DND-41 (cell line): ENCODE results near the gene GPR18.

Experiments
- EZH2 ChIP-seq: IDR thresholded peaks from 3 replicates; pipeline ENCODE4 v1.6.1; 2012; ENCODE audit warnings: borderline replicate concordance, low read depth, mild to moderate bottlenecking, moderate library complexity, low read length, inconsistent platforms; ENCODE audit not compliant: severe bottlenecking
- TF ChIP-seq, protein P1 (sequence below): IDR thresholded peaks from 2 replicates; pipeline ENCODE4 v1.5.1; 2012; ENCODE audit warnings: borderline replicate concordance, low read length, moderate library complexity, mild to moderate bottlenecking; ENCODE audit not compliant: poor library complexity, severe bottlenecking; ENCODE audit errors: extremely low read depth

DNA sequence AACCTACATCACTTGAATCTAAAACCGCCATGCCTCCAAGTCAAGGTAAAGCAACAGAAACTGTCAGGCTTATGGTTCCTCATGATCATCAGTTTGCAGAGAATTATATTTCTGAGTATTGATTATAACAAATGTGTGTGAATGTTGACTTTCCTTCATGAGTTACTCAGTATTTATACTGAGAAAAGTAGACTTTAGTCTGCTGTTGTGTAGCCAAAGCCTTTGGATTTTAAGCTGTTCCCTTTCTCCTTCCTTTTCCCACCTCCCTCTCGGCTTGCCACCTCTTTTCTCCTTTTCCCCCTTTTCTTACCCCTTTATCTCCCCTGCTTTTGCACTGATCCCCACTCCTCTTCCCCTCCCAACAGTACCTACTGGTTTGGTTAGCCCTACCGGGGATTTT lies 20.7 kb upstream of the GPR18 start:
- TF ChIP-seq, protein P1, sequence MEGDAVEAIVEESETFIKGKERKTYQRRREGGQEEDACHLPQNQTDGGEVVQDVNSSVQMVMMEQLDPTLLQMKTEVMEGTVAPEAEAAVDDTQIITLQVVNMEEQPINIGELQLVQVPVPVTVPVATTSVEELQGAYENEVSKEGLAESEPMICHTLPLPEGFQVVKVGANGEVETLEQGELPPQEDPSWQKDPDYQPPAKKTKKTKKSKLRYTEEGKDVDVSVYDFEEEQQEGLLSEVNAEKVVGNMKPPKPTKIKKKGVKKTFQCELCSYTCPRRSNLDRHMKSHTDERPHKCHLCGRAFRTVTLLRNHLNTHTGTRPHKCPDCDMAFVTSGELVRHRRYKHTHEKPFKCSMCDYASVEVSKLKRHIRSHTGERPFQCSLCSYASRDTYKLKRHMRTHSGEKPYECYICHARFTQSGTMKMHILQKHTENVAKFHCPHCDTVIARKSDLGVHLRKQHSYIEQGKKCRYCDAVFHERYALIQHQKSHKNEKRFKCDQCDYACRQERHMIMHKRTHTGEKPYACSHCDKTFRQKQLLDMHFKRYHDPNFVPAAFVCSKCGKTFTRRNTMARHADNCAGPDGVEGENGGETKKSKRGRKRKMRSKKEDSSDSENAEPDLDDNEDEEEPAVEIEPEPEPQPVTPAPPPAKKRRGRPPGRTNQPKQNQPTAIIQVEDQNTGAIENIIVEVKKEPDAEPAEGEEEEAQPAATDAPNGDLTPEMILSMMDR: no peak
- TF ChIP-seq EZH2: no peak
